ENCODE data around the gene MVB12B.

MVB12B gene

GRCh38 chr9:126453156-126453963, 126.7 kb downstream of the MVB12B start:
- no peak for DNase-seq (ENCODE audit: low read depth)

- DNase-seq (ENCODE audit: low read depth), result no peak
Observed at GRCh38 chr9:126454215-126454614, 127.6 kb downstream of the MVB12B start.

- no peak for DNase-seq (ENCODE audit: low read depth)
Observed at GRCh38 chr9:126454795-126455194, 128.2 kb downstream of the MVB12B start.

- no peak for DNase-seq (ENCODE audit: low read depth)
Observed at GRCh38 chr9:126456441-126457174, 130.0 kb downstream of the MVB12B start.

GRCh38 chr9:126457175-126457547, 130.5 kb downstream of the MVB12B start:
- no peak for DNase-seq (ENCODE audit: low read depth)

- no peak for DNase-seq (ENCODE audit: low read depth)
Observed at GRCh38 chr9:126457890-126458289, 131.3 kb downstream of the MVB12B start.

GRCh38 chr9:126459126-126459525, 132.5 kb downstream of the MVB12B start:
- no peak for DNase-seq (ENCODE audit: low read depth)

- DNase-seq (ENCODE audit: low read depth), result no peak
Observed at GRCh38 chr9:126459546-126459945, 132.9 kb downstream of the MVB12B start.

- no peak for DNase-seq (ENCODE audit: low read depth)
Observed at GRCh38 chr9:126459965-126460843, 133.6 kb downstream of the MVB12B start.

- no peak for DNase-seq (ENCODE audit: low read depth)
Observed at GRCh38 chr9:126461029-126461428, 134.4 kb downstream of the MVB12B start.

GRCh38 chr9:126461608-126462007, 135.0 kb downstream of the MVB12B start:
- no peak for DNase-seq (ENCODE audit: low read depth)

GRCh38 chr9:126462617-126463016, 136.0 kb downstream of the MVB12B start:
- no peak for DNase-seq (ENCODE audit: low read depth)

- no peak for DNase-seq (ENCODE audit: low read depth)
Observed at GRCh38 chr9:126463426-126463825, 136.8 kb downstream of the MVB12B start.

- DNase-seq (ENCODE audit: low read depth), result no peak
Observed at GRCh38 chr9:126464694-126465441, 138.2 kb downstream of the MVB12B start.

GRCh38 chr9:126465977-126466376, 139.3 kb downstream of the MVB12B start:
- no peak for DNase-seq (ENCODE audit: low read depth)

GRCh38 chr9:126468141-126468825, 141.7 kb downstream of the MVB12B start:
- DNase-seq (ENCODE audit: low read depth), result no peak

GRCh38 chr9:126470241-126470993, 143.8 kb downstream of the MVB12B start:
- DNase-seq (ENCODE audit: low read depth), result no peak

- DNase-seq (ENCODE audit: low read depth), result peak; percentile 15
Observed at GRCh38 chr9:126471084-126471624, 144.5 kb downstream of the MVB12B start.

GRCh38 chr9:126472198-126472947, 145.7 kb downstream of the MVB12B start:
- DNase-seq (ENCODE audit: low read depth), result no peak

Measured in GM04503 (cell line).